ENCODE results near the gene CBX3.
"Not testable (repeated sequence)": the region's sequence is repeated elsewhere in the genome, so short reads cannot be mapped to it uniquely, and the experiment has no call there.

Gene CBX3

GRCh38 chr7:26181474-26182227 is 19.9 kb upstream of the CBX3 start:
- TF ChIP-seq CTCF (IDR thresholded peaks at IDR 0.05; ENCODE audit: low read depth, low read length), result no peak
- DNase-seq (ENCODE audit: low read depth in 2 of 2), result no peak
- H3K4me3 ChIP-seq (replicated peaks in 1 of 2; ENCODE audit: low read depth in 2 of 2, low read length in 2 of 2), result no peak overlapping the region

DNA sequence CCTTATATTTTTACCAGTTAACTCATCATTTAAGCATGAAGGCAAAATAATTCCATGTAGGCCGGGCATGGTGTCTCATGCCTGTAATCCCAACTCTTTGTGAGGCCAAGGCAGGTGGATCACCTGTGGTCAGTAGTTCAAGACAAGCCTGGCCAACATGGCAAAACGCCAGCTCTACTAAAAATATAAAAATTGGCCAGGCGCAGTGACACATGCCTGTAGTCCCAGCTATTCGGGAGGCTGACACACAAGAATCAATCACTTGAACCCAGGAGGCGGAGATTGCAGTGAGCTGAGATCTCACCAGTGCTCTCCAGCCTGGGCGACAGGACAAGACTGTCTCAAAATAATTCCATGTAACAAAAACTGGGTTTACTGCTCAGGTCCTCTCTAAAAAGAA is 19.3 kb upstream of the CBX3 start:
- no peak for DNase-seq (ENCODE audit: low read depth in 2 of 2)
- no peak overlapping the region for H3K4me3 ChIP-seq (replicated peaks in 1 of 2; ENCODE audit: low read depth in 2 of 2, low read length in 2 of 2)
- TF ChIP-seq CTCF (IDR thresholded peaks at IDR 0.05; ENCODE audit: low read depth, low read length), result no peak

GRCh38 chr7:26182706-26183105 is 18.8 kb upstream of the CBX3 start:
- H3K4me3 ChIP-seq (replicated peaks in 1 of 2; ENCODE audit: low read depth in 2 of 2, low read length in 2 of 2), result no peak overlapping the region
- no peak for DNase-seq (ENCODE audit: low read depth in 2 of 2)
- TF ChIP-seq CTCF (IDR thresholded peaks at IDR 0.05; ENCODE audit: low read depth, low read length), result no peak

GRCh38 chr7:26183545-26184280 is 17.8 kb upstream of the CBX3 start:
- H3K4me3 ChIP-seq (replicated peaks in 1 of 2; ENCODE audit: low read depth in 2 of 2, low read length in 2 of 2), result no peak overlapping the region
- no peak for TF ChIP-seq CTCF (IDR thresholded peaks at IDR 0.05; ENCODE audit: low read depth, low read length)
- no peak for DNase-seq (ENCODE audit: low read depth in 2 of 2)

DNA sequence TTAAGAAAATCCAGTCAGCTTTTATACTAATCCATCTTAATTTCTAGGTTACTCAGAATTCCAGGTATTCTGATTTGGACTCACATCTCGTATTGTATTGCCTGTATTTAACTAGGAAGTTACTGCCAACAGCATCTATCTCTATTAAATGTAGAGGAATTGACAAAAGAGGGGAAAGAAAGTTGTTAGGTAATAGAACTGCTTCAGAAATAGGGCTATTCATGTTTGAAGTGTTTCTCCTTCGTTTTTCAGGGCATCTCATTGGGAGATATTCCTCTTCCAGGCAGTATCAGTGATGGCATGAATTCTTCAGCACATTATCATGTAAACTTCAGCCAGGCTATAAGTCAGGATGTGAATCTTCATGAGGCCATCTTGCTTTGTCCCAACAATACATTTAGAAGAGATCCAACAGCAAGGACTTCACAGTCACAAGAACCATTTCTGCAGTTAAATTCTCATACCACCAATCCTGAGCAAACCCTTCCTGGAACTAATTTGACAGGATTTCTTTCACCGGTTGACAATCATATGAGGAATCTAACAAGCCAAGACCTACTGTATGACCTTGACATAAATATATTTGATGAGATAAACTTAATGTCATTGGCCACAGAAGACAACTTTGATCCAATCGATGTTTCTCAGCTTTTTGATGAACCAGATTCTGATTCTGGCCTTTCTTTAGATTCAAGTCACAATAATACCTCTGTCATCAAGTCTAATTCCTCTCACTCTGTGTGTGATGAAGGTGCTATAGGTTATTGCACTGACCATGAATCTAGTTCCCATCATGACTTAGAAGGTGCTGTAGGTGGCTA is 17.1 kb upstream of the CBX3 start:
- DNase-seq (ENCODE audit: low read depth in 2 of 2), result not testable (repeated sequence)

GRCh38 chr7:26185131-26185843 is 16.3 kb upstream of the CBX3 start:
- no peak overlapping the region for H3K4me3 ChIP-seq (replicated peaks in 1 of 2; ENCODE audit: low read depth in 2 of 2, low read length in 2 of 2)
- DNase-seq (ENCODE audit: low read depth in 2 of 2), result no peak
- no peak for TF ChIP-seq CTCF (IDR thresholded peaks at IDR 0.05; ENCODE audit: low read depth, low read length)

More for the DNA sequence above, 17.1 kb upstream of the CBX3 start:
- not testable (repeated sequence) for H3K4me3 ChIP-seq (replicated peaks in 1 of 2; ENCODE audit: low read depth in 2 of 2, low read length in 2 of 2)
